ENCODE results near the gene TTC7B. TPM values are rescaled to one million over a fixed set of nuclear protein-coding genes. Genes with fewer than 3 reads are reported as not detected.

TTC7B gene
- total and polyA plus RNA-seq, 10 of the 15 experiments (the other 5 are each of a cell fraction or from before 2014, with no cell fraction given) = under 0.01 to 1.1 (median 0.26) TPM; not detected in 2

DNA sequence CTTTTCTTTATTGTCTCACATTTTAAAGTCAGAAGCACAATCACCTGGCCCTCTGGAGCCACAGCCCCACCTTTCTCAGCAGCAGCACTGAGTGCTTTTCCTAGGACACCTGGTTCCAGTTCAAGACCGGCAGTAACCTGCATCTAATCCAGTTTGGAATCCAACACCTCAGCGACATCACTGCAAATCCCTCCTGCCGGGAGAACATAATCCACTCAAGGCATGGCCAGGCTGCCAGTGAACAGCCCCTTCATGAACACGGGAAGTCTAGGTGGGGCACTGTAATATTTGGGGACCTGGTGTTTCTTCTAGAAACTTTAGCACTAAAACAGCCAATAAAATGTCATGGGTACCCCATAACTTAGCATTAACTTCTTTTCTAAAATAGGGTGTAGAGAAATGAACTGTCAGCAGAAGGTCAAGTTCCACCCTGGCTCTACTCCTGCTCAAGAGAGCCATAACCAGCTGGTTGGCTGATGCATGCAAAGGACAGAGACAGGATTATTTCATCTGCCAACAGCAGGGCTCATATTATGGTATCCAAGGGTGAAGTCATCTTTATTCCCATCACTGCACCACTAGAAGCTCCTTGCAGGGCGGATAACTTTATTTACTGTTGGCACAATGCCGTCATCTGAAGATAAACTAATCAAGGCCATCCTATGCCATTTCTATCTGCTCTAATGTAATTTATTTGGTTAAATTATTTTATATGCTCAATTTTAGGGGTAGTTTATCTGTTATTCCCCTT, 76.7 kb downstream of the TTC7B start:
- Histone ChIP-seq H3K4me3 (no peak overlapping the region), H3K4me1 (ENCODE audit: control insufficient read depth, insufficient read depth, low read length) (no peaks in the 10 kb centered on the region), H3K36me3 (ENCODE audit: control insufficient read depth in 2 of 2, insufficient read depth in 2 of 2, low read length in 1 of 2) (no peaks in the 10 kb centered on the region), H3K9me3 (replicated peaks; ENCODE audit: control insufficient read depth, insufficient read depth, low read length) (no peaks in the 10 kb centered on the region), H3K79me2 (ENCODE audit: control insufficient read depth, insufficient read depth, low read length) (no peaks in the 10 kb centered on the region), H3K9ac (ENCODE audit: control insufficient read depth, insufficient read depth, low read length) (no peak overlapping the region), H2AFZ (ENCODE audit: control insufficient read depth, low read depth, low read length) (no peak overlapping the region), H4K20me1 (ENCODE audit: control insufficient read depth, insufficient read depth) (no peaks in the 10 kb centered on the region), H3K27me3 (replicated peaks in 1 of 2; ENCODE audit: control insufficient read depth in 2 of 2, insufficient read depth in 2 of 2, low read length in 1 of 2) (no peaks in the 10 kb centered on the region), H3K27ac (ENCODE audit: control insufficient read depth, insufficient read depth) (no peak overlapping the region), H3K4me2 (ENCODE audit: control insufficient read depth, insufficient read depth) (no peak overlapping the region)
- ChIA-PET SMC1A (ENCODE audit: uncharacterized antibody, unreplicated experiment) (no interaction called here), POLR2A (no interaction called here), CTCF (interaction anchor here (1.2 kb wide), 1 partner anchor 19 kb away, joined by 3 read pairs; no protein-coding TSS in a partner anchor), RAD21 (ENCODE audit: unreplicated experiment) (no interaction called here)
- WGBS (ENCODE audit: insufficient coverage, insufficient replicate concordance, low lambda C conversion rate, missing lambda C conversion rate) = 51% methylated on average over 6 of the region's 6 CpGs
- DNase-seq (ENCODE audit: low read depth, low spot score) = no peak
- intact Hi-C loops (cut with micrococcal nuclease; ENCODE audit: unreplicated experiment) = no loop called here
- FAIRE-seq = no peak
- no TSS peak for BruUV-seq (replicated peaks)
- no peak for ATAC-seq
- TF ChIP-seq MYB (IDR thresholded peaks at IDR 0.05; ENCODE audit: borderline replicate concordance, low read depth, low read length) = no peak
- TF ChIP-seq TBL1XR1 (IDR thresholded peaks at IDR 0.05; ENCODE audit: low read depth, low read length) = no peak
- TF ChIP-seq CREB1 (IDR thresholded peaks at IDR 0.05; ENCODE audit: low read depth) = no peak
- in situ Hi-C loops (cut with MboI) = no loop called here

DNA sequence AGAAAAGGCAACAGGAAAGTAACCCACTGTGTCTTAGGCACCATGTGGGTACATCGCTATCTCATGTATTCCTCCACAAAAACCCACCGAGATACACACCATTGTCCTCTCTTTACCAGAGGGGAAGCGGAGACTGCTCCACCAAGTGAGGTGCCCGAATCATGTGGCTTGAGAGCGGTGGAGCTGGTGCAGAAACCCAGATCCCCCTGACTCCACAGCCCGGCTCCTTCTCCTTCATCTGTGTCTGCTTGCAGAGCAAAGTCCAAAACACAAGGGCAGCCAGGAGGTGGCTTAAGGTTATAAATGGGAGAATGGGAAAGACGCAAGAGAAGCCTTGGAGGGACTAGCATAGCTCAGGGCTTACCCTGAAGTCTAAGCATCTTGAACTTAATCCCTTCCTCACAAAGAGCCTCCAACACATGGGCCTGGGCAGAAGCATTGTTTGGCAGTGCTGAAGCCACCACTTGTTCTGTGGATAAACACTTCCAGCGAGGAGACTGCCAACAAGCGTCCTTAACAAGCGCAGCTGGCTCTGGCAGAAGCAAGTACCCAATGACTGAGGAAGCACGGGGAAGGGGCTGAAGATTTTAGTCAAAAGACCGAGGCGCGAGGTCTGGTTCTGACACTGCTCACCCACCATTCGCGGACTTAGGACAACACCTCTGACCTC, 83.0 kb downstream of the TTC7B start:
- Histone ChIP-seq H4K20me1 (ENCODE audit: control insufficient read depth, insufficient read depth) (no peaks in the 10 kb centered on the region), H3K4me1 (ENCODE audit: control insufficient read depth, insufficient read depth, low read length) (no peaks in the 10 kb centered on the region), H3K36me3 (ENCODE audit: control insufficient read depth in 2 of 2, insufficient read depth in 2 of 2, low read length in 1 of 2) (no peaks in the 10 kb centered on the region), H3K27me3 (replicated peaks in 1 of 2; ENCODE audit: control insufficient read depth in 2 of 2, insufficient read depth in 2 of 2, low read length in 1 of 2) (0 out of 4 replicates have a peak, but pooled peaks cover 0 to 2% of the 10 kb centered on the region in 2 experiments), H2AFZ (ENCODE audit: control insufficient read depth, low read depth, low read length) (no peak overlapping the region), H3K4me2 (ENCODE audit: control insufficient read depth, insufficient read depth) (no peak overlapping the region), H3K9ac (ENCODE audit: control insufficient read depth, insufficient read depth, low read length) (no peak overlapping the region), H3K9me3 (replicated peaks; ENCODE audit: control insufficient read depth, insufficient read depth, low read length) (no peaks in the 10 kb centered on the region), H3K79me2 (ENCODE audit: control insufficient read depth, insufficient read depth, low read length) (no peaks in the 10 kb centered on the region), H3K27ac (ENCODE audit: control insufficient read depth, insufficient read depth) (no peak overlapping the region), H3K4me3 (no peak overlapping the region)
- ChIA-PET RAD21 (ENCODE audit: unreplicated experiment) (no interaction called here), SMC1A (ENCODE audit: uncharacterized antibody, unreplicated experiment) (interaction anchor here (1.3 kb wide), 1 partner anchor 20 kb away, joined by 3 read pairs; no protein-coding TSS in a partner anchor), POLR2A (no interaction called here), CTCF (interaction anchor here (1.1 kb wide), 1 partner anchor 24 kb away, joined by 3 read pairs; no protein-coding TSS in a partner anchor)
- in situ Hi-C loops (cut with MboI) = no loop called here
- FAIRE-seq = no peak
- TF ChIP-seq, protein P1, sequence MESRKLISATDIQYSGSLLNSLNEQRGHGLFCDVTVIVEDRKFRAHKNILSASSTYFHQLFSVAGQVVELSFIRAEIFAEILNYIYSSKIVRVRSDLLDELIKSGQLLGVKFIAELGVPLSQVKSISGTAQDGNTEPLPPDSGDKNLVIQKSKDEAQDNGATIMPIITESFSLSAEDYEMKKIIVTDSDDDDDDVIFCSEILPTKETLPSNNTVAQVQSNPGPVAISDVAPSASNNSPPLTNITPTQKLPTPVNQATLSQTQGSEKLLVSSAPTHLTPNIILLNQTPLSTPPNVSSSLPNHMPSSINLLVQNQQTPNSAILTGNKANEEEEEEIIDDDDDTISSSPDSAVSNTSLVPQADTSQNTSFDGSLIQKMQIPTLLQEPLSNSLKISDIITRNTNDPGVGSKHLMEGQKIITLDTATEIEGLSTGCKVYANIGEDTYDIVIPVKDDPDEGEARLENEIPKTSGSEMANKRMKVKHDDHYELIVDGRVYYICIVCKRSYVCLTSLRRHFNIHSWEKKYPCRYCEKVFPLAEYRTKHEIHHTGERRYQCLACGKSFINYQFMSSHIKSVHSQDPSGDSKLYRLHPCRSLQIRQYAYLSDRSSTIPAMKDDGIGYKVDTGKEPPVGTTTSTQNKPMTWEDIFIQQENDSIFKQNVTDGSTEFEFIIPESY (IDR thresholded peaks at IDR 0.05) = no peak
- TF ChIP-seq BMI1 (IDR thresholded peaks at IDR 0.05; ENCODE audit: borderline replicate concordance) (no peak), MTA2 (IDR thresholded peaks at IDR 0.05; ENCODE audit: low read depth) (no peak)
- intact Hi-C loops (cut with micrococcal nuclease; ENCODE audit: unreplicated experiment) = no loop called here
- 66% methylated on average over 16 of the region's 16 CpGs for WGBS (ENCODE audit: insufficient coverage, insufficient replicate concordance, low lambda C conversion rate, missing lambda C conversion rate)
- ATAC-seq = no peak
- no peak for DNase-seq (ENCODE audit: low read depth, low spot score)
- no TSS peak for BruUV-seq (replicated peaks)
